SW480 (cell line): Measurements from ENCODE around the gene LAMA5.

Source experiments
- DNase-seq: peaks from one replicate; pipeline ENCODE4 v3.0.0-alpha.2; 2016; ENCODE audit warnings: low spot score

The LAMA5 gene

DNA sequence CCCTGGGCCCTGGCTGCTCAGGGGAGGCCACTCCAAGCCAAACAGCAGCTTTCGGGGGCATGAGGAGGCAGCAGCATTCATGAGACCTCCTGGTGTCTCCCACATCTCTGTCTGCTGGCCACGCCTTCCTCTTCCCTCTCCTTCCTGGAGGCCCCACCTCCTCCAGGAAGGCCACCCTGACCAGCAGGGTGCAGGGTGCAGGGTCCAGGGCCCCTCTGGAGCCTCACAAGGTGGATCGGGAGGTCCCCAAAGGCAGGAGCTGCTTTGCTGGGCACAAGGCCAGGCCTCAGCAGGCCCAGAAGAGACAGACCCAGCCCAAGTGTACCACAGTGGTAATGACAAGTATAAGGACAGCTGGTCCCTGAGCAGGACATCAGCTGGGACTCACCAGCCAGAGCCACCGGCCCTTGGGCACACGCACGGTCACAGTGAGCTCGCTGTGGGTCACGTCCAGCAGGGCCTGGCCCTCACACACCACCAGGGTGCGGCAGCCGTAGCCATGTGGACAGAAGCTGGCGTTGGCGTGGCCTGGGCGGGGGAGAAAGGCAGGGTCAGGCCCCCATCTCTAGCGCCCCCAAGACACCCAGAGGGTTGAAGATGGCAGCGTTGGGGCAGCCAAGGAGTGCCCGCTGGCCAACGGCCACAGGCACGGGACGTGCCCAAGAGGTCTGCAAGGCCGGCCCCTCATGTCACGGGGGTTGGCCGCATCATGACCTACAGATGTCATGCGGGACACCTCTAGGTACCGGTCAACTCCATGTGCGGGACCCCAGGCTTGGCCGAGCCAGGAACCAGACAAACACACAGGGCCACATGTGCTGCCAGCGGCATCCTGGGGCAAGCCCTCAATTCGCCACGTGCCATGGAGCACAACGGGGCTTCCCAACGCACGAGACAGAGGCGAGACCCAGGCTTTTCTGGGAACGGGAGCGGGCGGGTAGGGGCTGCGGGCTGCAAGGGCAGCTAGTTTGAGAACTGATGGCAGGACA is 37.4 kb downstream of the LAMA5 start:
- no peak for DNase-seq

DNA sequence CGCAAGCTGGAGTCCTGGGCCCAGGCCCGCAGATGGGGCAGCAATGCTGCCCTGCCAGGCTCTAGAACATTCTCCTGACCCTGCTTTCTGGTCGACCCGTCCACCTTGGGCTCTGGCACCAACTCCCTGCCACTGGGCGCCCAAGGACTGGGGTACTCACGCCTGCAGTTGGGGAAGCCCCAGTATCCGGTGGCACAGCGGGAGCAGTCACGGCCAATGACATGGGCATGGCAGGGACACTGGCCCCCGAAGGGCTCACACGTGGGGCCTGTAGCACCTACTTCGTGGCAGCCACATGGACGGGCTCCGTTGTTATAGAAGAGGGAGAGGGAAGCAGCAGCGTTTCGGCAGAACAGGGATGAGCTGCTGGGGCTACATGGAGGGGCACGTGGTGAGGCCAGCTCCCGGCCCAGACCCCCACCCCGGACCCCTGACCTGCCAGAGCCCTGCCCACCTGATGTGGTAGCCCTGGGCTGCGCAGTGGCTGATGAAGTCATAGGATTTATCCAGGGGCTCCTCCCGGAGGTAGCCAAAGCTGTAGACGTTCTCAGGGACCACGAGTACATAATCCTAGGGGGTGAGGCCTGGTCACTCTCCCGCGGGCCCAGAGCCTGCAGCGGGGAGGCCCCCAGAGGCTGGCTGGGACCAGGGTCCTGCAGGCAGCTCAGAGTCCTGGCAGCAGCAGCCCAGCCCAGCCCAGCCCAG is 38.3 kb downstream of the LAMA5 start:
- no peak for DNase-seq

DNA sequence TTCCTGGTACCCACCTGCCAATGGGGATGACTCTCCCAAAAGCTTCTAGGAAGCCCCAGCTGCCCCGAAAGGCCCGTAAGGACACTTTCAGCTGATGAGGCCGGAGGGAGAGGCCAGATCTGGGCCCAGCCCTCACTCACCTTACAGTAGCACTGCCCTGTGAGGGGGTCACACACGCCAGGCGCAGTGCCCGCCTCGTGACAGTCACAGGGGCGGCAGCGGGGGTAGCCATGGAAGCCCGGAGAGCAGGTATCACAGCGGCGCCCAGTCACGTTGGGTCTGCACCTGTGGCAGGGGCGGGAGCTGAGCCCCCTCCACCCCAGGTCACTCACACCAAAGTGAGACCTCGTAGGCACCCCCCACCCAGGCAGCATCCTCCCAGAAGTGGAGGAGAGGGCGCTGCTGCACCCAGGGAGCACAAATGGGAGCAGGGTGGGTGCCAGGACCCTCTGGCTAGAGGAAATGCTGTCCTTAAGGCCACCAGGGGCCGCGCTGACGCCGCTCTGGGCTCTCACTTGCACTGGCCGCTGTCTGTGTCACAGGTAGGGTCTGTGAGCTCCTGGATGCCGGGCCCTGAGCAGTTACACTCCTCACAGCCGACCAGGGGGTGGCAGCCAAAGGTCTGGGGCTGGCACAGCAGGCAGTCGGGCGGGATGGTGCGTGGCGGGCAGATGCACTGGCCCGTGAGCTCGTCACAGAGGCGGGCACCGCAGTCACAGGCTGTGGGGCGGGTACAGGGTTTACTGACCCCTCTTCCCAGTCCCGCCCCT is 39.2 kb downstream of the LAMA5 start:
- no peak for DNase-seq

DNA sequence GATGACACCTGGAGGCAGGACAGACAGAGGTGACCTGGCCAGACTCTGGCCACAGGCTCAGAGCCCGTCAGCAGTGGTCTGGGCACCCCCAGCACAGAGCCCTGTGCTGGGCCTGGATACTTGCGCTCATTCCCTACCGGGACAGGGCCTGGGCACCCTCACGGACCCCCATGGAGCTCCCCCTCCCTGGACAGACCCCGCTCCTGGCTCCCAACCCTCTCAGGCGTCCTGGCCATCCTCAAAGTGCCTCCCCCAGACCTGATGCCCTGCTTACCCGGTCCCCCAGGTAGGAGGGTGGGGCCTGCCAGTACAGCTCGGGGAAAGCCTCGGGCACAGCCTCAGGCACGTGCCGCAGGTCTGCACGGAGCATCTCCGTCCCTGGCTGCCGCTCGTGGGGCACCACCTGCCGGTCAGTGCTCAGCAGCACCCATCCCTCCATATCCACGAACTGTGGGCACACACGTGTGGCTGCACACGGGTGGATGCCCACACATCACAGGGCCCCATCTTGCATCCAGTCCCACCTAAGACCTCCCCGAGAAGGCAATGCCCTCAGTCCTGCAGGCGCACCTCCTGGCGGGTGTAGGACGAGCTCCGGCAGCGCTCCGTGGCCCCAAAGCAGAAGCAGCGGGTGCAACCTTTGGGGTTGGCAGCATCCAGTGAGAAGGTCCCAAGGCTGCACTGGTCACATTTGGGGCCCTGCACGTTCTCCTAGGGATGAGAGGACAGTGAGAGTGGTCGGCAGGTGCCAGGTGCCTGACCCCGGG is 40.0 kb downstream of the LAMA5 start:
- no peak for DNase-seq

DNA sequence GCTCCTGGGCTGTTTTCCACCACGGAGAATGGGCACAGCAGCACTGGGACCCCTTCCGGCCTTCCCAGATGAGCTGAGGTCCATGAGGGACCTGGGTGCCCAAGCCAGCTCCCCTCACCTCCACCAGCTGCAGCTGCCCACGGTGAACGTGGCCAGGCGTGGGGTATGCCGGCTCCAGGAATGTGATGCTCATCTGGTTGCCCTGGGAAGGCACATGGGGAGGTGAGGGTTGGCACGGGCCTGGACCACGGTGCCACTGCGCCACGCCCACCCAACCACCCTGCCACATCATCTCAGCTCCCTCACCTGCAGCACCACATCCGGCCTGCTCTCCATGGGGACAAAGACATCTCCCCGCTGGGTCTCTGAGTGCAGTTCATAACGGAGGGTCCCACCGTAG is 40.6 kb downstream of the LAMA5 start:
- DNase-seq, result no peak

DNA sequence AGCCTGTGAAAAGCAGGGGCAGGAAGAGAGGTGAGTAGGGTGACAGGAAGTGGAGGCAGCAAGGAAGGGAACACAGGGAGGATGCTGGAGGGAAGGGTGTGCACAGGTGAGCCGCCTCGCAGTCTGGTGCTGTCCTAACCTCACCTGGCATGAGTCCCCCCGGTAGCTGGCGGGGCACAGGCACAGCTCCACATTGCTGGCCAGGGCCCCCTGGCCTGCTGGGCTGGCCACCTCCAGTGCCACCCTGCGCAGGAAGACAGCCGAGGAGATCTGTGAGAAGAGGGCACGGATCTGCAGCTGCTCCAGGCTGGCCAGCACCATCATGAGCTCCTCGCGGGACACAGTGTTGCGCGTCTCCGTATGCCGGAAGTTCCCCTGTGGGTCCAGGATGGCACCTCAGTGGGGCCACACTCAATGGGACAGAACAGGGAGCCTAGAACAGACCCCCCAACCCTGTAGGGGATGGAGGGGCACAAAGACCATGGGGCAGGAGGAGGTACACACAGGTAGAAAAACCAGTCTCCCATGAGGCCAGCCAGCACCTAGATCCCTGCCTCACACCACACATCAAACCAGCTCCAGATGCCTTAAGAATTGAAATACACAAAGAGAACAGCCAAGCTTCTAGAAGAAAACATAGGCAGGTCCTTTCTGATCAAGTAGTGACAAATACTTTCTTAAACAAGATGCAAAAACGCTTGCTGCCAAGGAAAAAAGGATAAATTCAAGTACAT is 41.8 kb downstream of the LAMA5 start:
- DNase-seq, result no peak

DNA sequence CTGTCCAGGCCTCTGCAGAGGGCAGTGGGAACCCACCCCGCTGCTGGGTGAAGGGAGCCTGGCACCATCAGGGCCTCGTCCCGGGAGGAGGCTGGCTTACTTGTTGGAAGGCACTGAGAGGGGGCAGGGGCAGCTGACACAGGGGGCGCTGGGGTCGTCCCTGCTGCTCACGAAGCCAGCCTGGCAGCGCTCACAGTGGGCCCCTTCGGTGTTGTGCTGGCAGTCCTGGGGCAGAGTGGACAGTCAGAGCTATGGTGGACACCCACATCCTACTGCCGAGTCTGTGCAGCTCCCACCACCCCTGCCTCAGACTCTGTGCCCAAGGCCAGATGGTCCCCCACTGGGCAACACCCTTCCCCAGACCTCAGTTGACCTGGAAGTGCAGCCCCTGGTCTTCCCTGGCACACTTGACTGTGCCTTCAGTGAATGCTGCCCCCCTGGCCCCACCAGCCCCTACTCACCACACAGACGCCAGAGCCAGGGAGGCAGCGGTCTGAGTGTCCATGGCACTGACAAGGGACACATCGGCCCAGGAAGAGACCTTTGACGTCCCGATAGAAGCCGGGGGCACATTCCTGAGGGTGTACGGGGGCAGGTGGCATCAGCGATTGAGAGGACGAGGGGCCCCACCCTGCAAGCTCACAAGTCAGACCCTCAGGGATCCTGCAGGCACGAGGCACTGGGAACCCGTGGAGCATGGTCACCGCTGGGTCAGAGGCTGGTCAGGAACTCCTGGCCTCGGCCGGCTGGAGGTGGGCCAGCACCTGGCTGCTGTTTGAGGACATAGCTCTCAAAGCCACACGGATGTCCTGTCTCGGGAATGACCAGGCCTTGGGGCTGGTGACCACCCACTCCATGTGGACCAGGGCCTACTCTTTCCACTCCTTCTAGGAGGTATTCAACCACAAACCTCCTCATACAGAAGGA is 42.9 kb downstream of the LAMA5 start:
- no peak for DNase-seq

DNA sequence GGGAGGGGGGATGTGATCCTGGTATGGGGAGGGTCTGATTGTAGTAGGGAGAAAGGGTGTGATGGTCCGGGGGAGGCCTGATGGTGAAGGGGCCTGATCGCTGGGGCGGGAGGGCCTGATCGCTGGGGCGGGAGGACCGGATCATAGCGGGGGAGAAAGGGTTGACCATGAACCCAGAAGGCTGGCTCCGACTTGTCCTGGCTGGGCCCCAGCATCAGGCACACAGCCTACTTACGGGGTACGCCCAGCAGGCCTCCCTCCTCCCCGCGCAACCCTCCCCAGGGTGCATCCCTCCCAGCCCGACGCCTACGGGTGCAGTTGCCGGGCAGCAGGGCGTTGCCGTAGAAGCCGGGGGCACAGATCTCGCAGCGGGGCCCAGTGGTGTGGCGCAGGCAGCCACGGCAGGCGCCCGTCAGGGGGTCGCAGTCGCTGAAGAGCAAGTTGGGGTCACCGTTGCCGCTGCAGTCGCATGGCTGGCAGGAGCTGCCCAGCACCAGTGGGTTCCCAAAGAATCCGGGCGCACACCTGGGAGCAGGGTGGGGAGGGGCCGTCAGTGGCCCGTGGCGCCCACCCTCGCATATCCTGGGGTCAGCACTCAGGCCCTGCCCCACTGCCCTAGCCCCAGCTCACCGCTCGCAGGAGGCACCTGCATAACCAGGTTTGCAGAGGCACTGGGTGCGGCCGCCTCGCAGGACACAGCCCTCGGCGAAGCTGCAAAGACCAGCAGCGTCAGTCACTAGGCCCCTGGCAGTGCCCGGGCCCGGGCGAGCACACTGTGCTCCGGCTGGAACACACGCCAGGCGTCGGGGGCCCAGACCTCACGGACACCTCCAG is 43.7 kb downstream of the LAMA5 start:
- DNase-seq, result no peak

DNA sequence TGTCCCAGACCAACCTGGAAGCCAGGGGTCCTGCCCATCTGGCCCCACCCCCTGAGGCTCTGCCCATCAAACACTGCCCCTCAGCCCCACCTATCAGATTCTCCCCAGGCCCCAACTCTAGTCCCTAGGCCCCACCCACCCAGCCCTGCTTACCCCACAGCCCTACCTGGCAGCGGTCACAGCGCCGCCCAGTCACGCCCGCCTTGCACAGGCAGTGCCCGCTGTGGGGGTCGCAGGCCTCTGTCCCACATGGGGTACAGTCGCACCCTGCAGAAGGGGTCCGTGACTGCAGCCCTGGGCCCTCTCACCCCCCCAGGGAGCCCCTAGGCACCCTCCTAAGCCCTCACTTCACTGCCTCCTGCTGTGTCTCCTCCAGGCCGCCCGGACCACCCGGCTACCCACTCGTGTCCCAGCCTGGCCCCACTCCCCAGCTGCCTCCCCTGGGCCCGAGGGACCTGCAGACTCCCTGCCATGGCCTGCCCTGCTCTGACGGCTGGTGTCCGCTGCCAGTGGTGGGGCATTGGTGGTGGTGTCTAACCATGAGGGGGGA is 44.5 kb downstream of the LAMA5 start:
- no peak for DNase-seq

DNA sequence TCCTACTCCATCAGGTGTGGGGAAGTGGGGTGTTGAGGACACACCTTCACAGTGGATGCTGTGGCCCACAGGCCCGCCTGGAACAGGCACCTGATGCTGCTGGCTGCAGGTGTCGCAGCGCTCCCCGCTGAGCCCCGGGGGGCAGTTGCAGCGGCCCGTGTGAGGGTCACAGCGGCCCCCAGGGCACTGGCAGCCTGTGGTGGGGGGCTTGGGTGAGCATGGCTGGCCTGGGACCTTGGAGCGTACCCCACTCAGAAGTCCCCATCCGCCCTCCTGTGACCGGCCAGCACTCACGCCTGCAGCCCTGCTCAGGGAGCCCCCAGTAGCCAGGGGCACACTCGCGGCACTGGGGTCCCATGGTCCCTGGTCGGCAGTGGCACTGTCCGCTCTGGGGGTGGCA is 45.1 kb downstream of the LAMA5 start:
- no peak for DNase-seq

DNA sequence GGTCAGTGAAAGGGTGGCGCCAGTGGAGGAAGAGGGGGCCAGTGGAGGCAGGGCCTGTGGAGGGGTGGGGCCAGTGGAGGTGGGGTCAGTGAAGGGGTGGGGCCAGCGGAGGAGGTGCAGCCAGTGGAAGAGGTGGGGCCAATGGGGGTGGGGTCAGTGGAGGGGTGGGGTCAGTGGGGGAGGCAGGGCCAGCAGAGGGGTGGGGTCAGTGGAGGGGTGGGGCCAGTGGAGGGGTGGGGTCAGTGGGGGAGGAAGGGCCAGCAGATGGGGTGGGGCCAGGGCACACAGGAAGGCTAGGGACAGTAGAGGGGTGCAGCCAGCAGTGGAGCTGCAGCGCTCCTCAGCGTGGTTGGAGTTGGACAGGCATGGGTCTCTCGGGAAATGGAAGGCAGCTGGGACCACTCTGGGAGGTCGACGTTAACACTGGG is 45.6 kb downstream of the LAMA5 start:
- peak; percentile 73 for DNase-seq

DNA sequence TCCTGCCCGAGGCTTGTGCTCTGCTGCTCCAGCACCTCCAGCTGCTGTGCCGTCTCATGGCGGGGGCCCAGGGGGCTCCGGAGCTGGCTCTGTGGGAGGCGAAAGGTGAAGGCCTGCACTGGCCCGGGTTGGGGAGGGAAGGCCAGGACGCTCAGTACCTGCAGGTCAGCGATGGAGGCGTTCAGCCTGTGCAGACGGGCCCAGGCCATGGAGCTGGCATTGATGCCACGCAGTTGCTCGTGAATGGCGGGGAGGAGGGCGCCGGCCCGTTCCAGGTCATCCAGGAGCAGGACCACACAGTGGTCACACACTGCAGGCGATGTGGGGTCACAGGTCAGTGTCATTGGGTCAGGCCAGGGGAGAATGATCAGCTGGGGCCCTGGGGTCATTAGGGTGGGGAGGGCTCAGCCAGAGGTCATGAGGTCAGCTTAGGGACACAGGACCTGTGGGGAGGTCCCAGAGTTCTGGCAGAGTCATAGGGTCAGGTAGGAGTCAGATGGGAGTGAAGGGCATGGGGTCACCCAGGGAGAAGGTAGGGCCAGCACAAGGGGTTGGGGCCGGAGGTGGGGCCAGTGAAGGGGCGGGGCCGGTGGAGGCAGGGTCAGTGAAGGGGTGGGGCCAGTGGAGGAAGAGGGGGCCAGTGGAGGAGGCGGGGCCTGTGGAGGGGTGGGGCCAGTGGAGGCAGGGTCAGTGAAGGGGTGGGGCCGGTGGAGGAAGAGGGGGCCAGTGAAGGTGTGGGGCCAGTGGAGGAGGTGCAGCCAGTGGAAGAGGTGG is 46.3 kb downstream of the LAMA5 start:
- peak; percentile 62 for DNase-seq

DNA sequence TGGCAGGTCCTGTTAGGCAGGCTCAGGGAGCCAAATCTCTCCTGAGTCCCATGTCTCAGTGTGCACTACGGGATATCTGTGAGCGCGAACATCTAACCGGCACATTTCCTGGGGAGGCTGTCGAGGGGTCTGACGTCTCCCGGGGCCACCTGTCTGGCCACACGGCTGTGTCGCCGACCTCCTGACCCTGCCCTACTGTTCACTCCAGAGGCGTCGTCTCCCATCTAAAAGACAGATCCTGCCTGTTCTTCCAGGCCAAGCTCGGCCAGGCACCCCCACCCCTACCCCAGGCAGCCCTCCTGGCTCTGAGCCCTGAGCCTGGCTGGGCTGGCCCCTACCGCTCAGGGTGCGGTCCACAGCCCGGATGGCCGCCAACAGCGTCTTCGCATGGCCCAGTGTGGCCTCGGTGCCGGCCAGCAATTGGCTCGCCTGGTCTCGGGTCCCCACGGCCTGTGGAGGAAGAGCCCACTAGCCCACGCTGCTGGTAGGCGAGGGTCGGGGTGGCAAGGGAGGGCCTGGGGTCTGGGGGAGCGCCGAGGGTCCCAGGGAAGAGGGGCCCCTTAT is 47.7 kb downstream of the LAMA5 start:
- no peak for DNase-seq

DNA sequence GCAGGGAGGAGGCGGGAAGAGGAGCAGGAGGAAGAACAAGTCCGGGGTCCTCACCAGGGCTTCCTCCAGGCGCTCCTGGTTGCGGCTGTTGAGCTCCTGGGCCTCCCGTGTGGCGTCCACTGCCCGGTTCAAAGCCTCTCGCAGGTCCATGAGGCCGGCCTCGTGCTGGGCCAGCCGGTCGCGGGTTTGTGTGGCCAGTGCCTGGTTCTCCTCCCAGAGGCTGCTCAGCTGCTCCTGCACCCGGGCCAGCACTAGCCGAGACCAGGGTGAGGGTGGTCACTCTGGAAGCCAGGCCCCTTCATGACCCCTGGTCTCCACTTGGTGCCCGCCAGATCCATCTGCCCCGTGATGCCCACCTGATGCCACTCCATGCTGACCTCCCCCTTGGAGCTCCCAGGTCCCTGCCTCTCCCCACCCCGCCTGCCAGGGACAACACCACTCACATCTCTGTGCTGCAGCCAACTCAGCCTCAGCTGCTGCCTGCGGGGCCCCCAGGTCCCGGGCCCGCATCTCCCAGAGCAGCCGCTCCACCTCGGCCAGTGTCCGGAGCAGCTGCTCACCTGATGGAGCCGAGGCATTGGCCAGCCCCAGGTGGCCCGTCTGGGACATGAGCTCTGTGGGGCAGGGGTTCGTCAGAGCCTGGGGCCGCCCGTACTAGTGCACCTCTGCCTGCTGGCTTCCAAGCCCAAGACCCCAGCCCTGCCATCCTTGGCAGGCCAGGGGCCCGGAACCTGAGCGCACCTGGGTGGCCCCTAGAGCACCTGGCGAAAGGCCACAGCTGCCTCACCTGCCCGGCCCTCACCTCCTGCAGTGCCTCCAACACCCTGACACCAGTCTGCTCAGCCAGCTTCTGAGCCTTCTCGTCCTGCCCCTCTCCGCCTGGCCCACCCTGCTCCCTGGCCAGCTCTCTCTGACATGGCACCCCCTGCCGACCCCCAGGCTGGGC is 48.4 kb downstream of the LAMA5 start:
- DNase-seq, result no peak

DNA sequence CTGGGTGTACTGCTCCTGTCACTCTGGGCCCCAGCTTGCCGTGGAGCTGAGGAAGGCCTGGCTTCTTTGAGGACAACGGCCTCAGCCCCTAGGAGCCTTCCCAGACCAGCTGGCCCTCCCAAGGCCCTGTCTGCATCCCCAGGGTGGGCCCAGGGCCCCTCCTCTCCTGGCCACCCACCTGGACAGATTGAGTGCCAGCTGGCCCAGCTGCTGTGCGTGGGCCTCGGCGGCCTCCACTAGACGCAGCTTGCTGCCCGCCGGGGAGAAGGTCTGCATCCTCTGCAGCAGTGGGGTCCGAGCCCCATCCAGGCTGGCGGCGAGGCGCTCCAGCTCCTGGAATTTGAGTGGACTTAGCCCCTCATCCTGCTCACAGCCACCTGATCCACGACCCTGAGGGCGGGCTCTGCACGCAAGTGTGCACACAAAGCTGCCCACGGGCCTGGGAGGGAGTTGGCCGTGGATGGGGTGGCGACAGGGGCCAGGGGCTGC is 49.9 kb downstream of the LAMA5 start:
- no peak for DNase-seq
